ENCODE measurements around the gene MALL.

The MALL gene

DNA sequence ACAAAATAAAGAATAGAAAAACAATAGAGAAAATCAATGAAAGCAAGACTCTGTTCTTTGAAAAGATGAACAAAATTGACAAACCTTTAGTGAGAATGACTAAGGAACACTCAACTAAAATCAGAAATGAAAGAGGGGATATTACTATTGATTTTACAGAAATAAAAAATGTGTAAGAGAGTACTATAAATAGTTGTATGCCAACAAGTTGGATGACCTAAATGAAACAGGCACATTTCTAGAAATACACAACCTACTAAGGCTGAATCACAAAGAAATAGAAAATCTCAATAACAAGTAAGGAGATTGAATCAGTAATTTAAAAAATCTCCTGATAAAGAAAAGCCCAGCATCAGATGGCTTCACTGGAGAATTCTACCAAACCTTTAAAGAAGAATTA, 18.4 kb upstream of the MALL start:
- Histone ChIP-seq H3K9me3 (peaks cover 0 to 8% (median 0%) of the 10 kb centered on the region in 3 donors), H3K4me3 (no peak overlapping the region), H3K36me3 (peaks cover 1 to 18% (median 4%) of the 10 kb centered on the region in 3 donors), H3K27me3 (no peaks in the 10 kb centered on the region), H3K4me1 (no peaks in the 10 kb centered on the region), H3K27ac (no peak overlapping the region)
- intact Hi-C loops (cut with DNase I; ENCODE audit: low total_unique reads), result no loop called here
- TF ChIP-seq, protein P1, sequence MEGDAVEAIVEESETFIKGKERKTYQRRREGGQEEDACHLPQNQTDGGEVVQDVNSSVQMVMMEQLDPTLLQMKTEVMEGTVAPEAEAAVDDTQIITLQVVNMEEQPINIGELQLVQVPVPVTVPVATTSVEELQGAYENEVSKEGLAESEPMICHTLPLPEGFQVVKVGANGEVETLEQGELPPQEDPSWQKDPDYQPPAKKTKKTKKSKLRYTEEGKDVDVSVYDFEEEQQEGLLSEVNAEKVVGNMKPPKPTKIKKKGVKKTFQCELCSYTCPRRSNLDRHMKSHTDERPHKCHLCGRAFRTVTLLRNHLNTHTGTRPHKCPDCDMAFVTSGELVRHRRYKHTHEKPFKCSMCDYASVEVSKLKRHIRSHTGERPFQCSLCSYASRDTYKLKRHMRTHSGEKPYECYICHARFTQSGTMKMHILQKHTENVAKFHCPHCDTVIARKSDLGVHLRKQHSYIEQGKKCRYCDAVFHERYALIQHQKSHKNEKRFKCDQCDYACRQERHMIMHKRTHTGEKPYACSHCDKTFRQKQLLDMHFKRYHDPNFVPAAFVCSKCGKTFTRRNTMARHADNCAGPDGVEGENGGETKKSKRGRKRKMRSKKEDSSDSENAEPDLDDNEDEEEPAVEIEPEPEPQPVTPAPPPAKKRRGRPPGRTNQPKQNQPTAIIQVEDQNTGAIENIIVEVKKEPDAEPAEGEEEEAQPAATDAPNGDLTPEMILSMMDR (IDR thresholded peaks at IDR 0.05), result no peak
- DNase-seq, result no peak

DNA sequence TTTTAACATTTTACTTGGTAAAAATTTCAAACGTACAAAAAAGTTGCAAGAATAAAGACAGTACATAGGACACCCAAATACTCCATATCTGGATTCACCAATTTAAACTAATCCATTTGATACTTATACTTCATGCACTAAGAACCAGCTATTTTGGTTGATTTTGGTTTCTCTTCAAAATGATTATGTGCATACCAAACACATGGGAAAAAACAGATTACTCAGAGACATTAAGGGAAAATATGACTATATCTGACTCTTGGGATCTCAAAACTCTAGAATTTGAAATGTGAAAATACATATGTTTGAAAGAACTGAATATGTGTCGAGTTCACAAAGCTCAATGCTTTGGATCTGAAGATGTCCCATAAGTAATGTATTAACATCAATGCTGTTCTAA, 15.5 kb upstream of the MALL start:
- H3K27ac ChIP-seq, result no peak overlapping the region
- no peak for DNase-seq
- intact Hi-C loops (cut with DNase I; ENCODE audit: low total_unique reads), result no loop called here

DNA sequence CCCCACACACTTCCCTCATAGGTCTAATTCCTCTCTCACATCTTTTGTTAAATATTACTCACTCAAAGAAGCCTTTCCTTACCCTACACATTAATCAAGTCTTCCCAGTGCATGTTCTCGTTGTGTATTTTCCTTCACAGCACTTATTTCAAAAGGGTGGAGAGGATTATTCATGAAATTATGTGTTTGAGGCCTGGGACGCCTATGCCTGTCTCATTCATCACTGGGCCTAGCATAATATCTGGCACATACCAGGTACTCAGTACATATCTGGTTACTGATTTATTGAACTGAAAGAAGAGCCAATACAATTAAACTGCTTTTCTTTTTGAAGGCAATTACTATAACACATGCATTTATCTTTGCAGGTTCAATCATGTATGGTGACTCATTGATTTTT, 15.1 kb upstream of the MALL start:
- TF ChIP-seq, protein P1 (IDR thresholded peaks at IDR 0.05), result no peak
- no peak for DNase-seq
- intact Hi-C loops (cut with DNase I; ENCODE audit: low total_unique reads), result no loop called here

More for the DNA sequence above, 15.5 kb upstream of the MALL start:
- peaks cover 3 to 32% (median 4%) of the 10 kb centered on the region in 3 donors for H3K36me3 ChIP-seq
- no peaks in the 10 kb centered on the region for H3K4me1 ChIP-seq
- no peak overlapping the region for H3K4me3 ChIP-seq
- peaks cover 0 to 8% (median 0%) of the 10 kb centered on the region in 3 donors for H3K9me3 ChIP-seq
- H3K27me3 ChIP-seq, result no peaks in the 10 kb centered on the region
- TF ChIP-seq, protein P1 (IDR thresholded peaks at IDR 0.05), result no peak

DNA sequence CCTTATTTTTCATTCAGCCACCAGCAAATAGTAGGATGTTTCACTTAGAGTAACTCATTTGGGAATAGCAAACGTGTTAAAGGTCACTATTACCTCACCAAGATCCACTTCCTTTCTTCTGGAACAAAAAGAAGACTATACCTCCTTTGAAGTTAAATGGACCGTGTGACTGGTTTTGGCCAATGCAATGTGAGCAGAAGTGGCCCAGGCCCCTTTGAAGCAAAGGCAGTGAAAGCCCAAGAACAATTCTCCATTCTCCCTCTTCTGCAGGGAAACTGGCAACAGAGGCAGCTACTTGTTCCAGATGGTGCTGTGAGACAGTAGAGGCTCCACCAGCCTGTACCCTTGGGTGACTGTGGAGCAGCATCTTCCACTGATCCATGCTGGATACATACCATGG, 11.3 kb upstream of the MALL start:
- H3K36me3 ChIP-seq, result peaks cover 0 to 25% (median 3%) of the 10 kb centered on the region in 3 donors
- no peaks in the 10 kb centered on the region for H3K9me3 ChIP-seq
- no peak overlapping the region for H3K27ac ChIP-seq
- intact Hi-C loops (cut with DNase I; ENCODE audit: low total_unique reads), result no loop called here
- TF ChIP-seq, protein P1 (IDR thresholded peaks at IDR 0.05), result no peak
- no peaks in the 10 kb centered on the region for H3K27me3 ChIP-seq
- H3K4me1 ChIP-seq, result no peaks in the 10 kb centered on the region
- DNase-seq, result no peak
- no peak overlapping the region for H3K4me3 ChIP-seq

More for the DNA sequence above, 15.1 kb upstream of the MALL start:
- no peak overlapping the region for H3K27ac ChIP-seq
- H3K36me3 ChIP-seq, result peaks cover 3 to 32% (median 4%) of the 10 kb centered on the region in 3 donors
- no peak overlapping the region for H3K4me3 ChIP-seq
- no peaks in the 10 kb centered on the region for H3K27me3 ChIP-seq
- H3K4me1 ChIP-seq, result no peaks in the 10 kb centered on the region
- peaks cover 0 to 8% (median 0%) of the 10 kb centered on the region in 3 donors for H3K9me3 ChIP-seq

DNA sequence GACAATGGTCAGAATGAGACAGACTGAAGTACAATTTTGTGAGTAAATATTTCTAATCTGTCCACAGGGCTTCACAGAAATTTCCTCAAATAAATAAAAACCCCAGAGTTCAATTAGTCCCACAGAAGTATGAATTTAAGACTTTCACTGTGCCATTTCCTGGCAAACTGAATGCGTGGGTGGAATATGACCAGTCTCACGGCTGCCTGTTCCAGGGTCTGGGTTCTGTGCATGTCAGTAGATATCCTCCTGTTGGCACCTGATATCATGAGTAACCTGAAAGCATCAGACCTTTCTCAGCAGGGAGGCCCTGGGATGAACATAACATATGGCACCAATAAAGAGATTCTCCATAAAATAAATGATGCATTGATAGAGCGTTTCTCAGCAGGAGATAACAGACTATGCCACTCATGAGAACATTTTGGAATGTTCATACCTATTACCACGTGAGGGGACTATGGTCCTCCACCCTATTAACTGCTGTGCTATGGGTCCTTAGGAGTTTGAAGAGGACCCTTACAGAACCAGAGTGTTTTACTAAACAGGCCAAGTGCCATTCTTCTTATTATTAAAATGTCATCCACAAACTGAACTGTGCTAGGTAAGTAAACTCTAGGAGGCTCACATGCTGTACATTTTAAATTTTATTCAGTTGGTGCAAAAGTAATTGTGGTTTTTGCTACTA, 10.6 kb upstream of the MALL start:
- Histone ChIP-seq H3K36me3 (peaks cover 0 to 25% (median 3%) of the 10 kb centered on the region in 3 donors), H3K27me3 (no peaks in the 10 kb centered on the region), H3K4me1 (no peaks in the 10 kb centered on the region), H3K9me3 (no peaks in the 10 kb centered on the region), H3K27ac (no peak overlapping the region), H3K4me3 (no peak overlapping the region)
- intact Hi-C loops (cut with DNase I; ENCODE audit: low total_unique reads), result no loop called here
- no peak for DNase-seq
- TF ChIP-seq, protein P1 (IDR thresholded peaks at IDR 0.05), result no peak

Measured in tibial artery (tissue), 4 donors.